Stimulated activated CD4-positive, alpha-beta T cell treated with anti-CD3 and anti-CD28 coated beads, Interleukin-4, amount 100 ng/mL, for 4 hours (primary cell): Measurements from ENCODE around the gene SCD5.
"Not testable (repeated sequence)": the region's sequence is repeated elsewhere in the genome, so short reads cannot be mapped to it uniquely, and the experiment has no call there.

Experiments used
- DNase-seq, 2 experiments: peaks; one replicate each; pipeline ENCODE4 v3.0.0-alpha.2; 2020

Gene SCD5

GRCh38 chr4:82798168-82799005 lies at the start of gene SCD5:
Gene SCD5, minus strand, starts transcription at chr4:82798796. Its CDS starts 259 bp downstream, at chr4:82798537.
- DNase-seq, result peak; percentile 46 to 47

GRCh38 chr4:82842593-82842992 lies 44.0 kb upstream of the SCD5 start:
- DNase-seq, result no peak

GRCh38 chr4:82839624-82840023 lies 41.0 kb upstream of the SCD5 start:
- no peak for DNase-seq

- no peak for DNase-seq
Measured at GRCh38 chr4:82833696-82834313, 35.2 kb upstream of the SCD5 start.

GRCh38 chr4:82833060-82833459 lies 34.5 kb upstream of the SCD5 start:
- DNase-seq, result not testable (repeated sequence)

- no peak for DNase-seq
Measured at GRCh38 chr4:82825425-82825824, 26.8 kb upstream of the SCD5 start.

- no peak for DNase-seq
Measured at GRCh38 chr4:82823062-82823461, 24.5 kb upstream of the SCD5 start.

GRCh38 chr4:82820689-82821088 lies 22.1 kb upstream of the SCD5 start:
- DNase-seq, result no peak

- no peak for DNase-seq
Measured at GRCh38 chr4:82818664-82819662, 20.4 kb upstream of the SCD5 start.

GRCh38 chr4:82816874-82817273 lies 18.3 kb upstream of the SCD5 start:
- not testable (repeated sequence) for DNase-seq

- DNase-seq, result no peak
Measured at GRCh38 chr4:82814034-82814433, 15.4 kb upstream of the SCD5 start.

GRCh38 chr4:82811838-82812341 lies 13.3 kb upstream of the SCD5 start:
- no peak for DNase-seq

GRCh38 chr4:82811392-82811791 lies 12.8 kb upstream of the SCD5 start:
- DNase-seq, result no peak

GRCh38 chr4:82810176-82810575 lies 11.6 kb upstream of the SCD5 start:
- no peak for DNase-seq

- no peak for DNase-seq
Measured at GRCh38 chr4:82809619-82810018, 11.0 kb upstream of the SCD5 start.

GRCh38 chr4:82803746-82804145 lies 5.2 kb upstream of the SCD5 start:
- no peak for DNase-seq

GRCh38 chr4:82802911-82803310 lies 4.3 kb upstream of the SCD5 start:
- no peak for DNase-seq

GRCh38 chr4:82801910-82802521 lies 3.4 kb upstream of the SCD5 start:
- DNase-seq, result no peak

- DNase-seq, result no peak
Measured at GRCh38 chr4:82799006-82799881, 648 bp upstream of the SCD5 start.

GRCh38 chr4:82797405-82798111 lies 1.0 kb downstream of the SCD5 start:
- no peak for DNase-seq

GRCh38 chr4:82797040-82797404 lies 1.6 kb downstream of the SCD5 start:
- no peak for DNase-seq
